Calu3 (cell line): Measurements from ENCODE around the gene SMTNL2. TPM values are rescaled to one million over a fixed set of nuclear protein-coding genes. Genes with fewer than 3 reads are reported as not detected.
"Not testable (repeated sequence)": the region's sequence is repeated elsewhere in the genome, so short reads cannot be mapped to it uniquely, and the experiment has no call there.

Experiments
- BruUV-seq: library from RNA; stranded (reverse); fragments of 400-500 nt; replicated peaks from 2 replicates; lab custom pipeline; 2021; lab: Mats Ljungman, UMichigan
- CTCF ChIA-PET: fragments of 300-600 bp; sonication (Branson Sonifier 250); formaldehyde crosslinking; loops from one replicate; lab custom pipeline; 2022; ENCODE audit warnings: antibody characterized with exemption; lab: Charles Lee
- DNase-seq: peaks from one replicate; pipeline ENCODE4 v3.0.0; 2022
- H3K27ac Mint-ChIP-seq: one replicate; pipeline ENCODE4 v1.8.0; 2022; ENCODE audit warnings: mixed read lengths; ENCODE audit not compliant: unreplicated experiment
- H3K27me3 Mint-ChIP-seq: one replicate; pipeline ENCODE4 v1.8.0; 2022; ENCODE audit warnings: mixed read lengths; ENCODE audit not compliant: unreplicated experiment
- H3K36me3 Mint-ChIP-seq: one replicate; pipeline ENCODE4 v1.8.0; 2022; ENCODE audit warnings: mild to moderate bottlenecking, moderate library complexity, mixed read lengths; ENCODE audit not compliant: insufficient read depth, unreplicated experiment
- H3K4me1 Mint-ChIP-seq: one replicate; pipeline ENCODE4 v1.8.0; 2022; ENCODE audit warnings: mild to moderate bottlenecking, low read depth, mixed read lengths; ENCODE audit not compliant: unreplicated experiment
- H3K4me3 Mint-ChIP-seq: one replicate; pipeline ENCODE4 v1.8.0; 2022; ENCODE audit warnings: mild to moderate bottlenecking, low read depth, moderate library complexity, mixed read lengths; ENCODE audit not compliant: unreplicated experiment
- H3K9me3 Mint-ChIP-seq: one replicate; pipeline ENCODE4 v1.8.0; 2022; ENCODE audit warnings: low read depth, mixed read lengths; ENCODE audit not compliant: unreplicated experiment
- intact Hi-C: fragments of 100-400 bp; cut with micrococcal nuclease; formaldehyde crosslinking; loops from one replicate; pipeline ENCODE4 v1.10.0; 2022; ENCODE audit not compliant: unreplicated experiment
- total RNA-seq: library from RNA; stranded (reverse); gene quantifications from 2 replicates; pipeline ENCODE4 v1.2.3, GENCODE V29; 2022
- TF ChIP-seq, protein P1 (sequence below): fragments of 200-600 bp; IDR thresholded peaks from one replicate; pipeline ENCODE4 v1.8.0; 2022; ENCODE audit warnings: antibody characterized with exemption; ENCODE audit not compliant: unreplicated experiment

The SMTNL2 gene
- total RNA-seq, 1 experiment from 2014 or later, result not detected

DNA sequence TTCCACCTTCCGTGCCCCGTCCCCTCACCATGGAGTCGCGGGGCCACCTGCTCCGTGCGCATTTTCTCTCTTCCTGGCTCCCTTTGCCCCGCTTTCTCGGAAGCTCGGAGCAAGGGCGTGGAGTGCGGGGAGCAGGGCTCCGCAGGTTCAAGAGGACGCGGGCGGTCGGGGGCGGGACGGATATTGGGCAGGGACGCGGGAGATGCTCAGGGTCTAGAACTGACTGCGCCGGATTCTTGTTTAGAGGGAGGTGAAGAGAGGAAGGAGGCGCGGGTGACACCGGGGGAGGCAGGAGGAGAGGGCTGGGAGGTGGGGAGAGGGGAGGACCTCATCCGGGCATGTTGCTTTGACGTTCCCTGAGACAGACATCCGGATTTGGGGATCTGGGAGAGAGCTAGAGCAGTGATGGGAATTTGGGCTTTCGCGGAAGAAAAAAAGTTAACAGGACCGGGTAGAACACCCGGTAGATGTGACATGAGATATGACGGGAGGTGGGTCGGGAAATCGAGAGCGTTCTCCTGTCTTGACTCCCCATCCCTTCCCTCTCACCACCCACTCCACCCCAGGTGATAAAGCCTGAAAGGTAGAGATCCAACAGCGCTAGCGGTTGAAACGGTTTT is 56.4 kb downstream of the SMTNL2 start:
- DNase-seq, H3K4me3 Mint-ChIP-seq, H3K36me3 Mint-ChIP-seq, H3K9me3 Mint-ChIP-seq, H3K27ac Mint-ChIP-seq, BruUV-seq, CTCF ChIA-PET, intact Hi-C loops: not testable (repeated sequence)
- H3K4me1 Mint-ChIP-seq, result peaks cover 13% of the 10 kb centered on the region
- H3K27me3 Mint-ChIP-seq, result peaks cover 98% of the 10 kb centered on the region

DNA sequence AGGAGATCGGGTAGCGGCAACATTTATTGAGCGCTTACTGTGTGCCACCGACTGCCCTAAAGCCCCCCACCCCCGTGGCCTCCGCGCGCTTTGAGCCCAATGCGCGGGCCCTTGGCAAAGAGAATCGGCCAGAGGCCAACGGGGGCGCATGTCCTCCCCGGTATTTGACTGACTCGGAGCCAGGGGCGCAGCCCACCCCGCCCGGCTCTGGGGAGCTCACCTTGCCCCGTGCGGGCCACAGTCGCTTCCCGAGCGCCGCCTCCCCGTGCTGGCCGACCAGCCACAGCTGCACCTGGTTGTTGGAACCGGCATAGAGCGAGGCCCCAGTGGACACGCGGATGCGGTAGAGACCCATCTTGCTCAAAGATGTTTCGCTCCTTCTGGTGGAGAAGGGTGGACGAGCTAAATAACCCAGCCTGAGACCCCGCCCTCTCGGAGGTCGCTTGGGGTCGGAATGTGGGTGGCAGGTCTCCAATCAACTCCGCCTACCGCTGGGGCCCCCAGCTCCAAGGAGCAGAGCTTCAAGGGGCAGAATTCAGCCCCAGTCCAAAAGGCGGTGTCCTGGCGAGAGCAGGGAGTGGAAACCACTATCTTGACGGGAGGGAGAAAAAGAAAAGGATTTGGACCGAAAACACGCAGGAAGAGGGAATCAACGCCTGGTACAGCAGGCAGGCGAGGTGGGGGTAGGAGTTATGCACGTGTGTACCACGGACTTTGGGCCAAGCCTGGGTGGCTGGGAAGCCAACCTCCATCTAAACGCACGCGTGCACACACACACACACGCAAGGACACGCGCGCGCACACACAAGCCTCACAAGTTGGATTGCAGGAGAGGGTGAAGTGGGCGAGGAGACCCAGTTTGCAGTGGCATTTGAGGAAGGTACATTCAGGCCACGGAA is 57.2 kb downstream of the SMTNL2 start, which contains the start of gene ALOX15:
ALOX15 (minus strand) TSS at position 382 of the 899 bp plus-strand sequence; CDS start at position 355, 27 bp downstream.
- no peak within 1 kb of the TSS for H3K4me3 Mint-ChIP-seq

DNA sequence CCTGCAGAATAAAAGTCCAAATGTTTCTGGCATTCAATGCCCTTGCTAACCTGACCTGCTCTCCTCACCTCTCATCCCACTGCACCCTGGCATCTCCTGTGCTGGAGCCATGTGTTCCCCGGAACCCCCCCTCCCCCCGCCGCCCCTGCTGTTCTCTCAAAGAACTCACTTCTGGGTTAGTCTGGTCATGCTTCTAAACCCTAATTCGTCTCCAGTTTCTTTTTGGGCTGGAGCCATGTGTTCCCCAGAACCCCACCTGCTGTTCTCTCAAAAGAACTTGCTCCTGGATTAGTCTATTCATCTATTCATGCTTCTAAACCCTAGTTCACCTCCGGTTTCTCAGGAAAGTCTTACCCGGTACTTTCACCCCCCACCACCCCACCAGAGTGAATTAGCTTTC is 58.0 kb downstream of the SMTNL2 start:
- Mint-ChIP-seq H3K36me3 (no peaks in the 10 kb centered on the region), H3K4me1 (peaks cover 13% of the 10 kb centered on the region), H3K27ac (no peak overlapping the region), H3K9me3 (no peaks in the 10 kb centered on the region), H3K4me3 (no peak overlapping the region), H3K27me3 (peaks cover 85% of the 10 kb centered on the region)
- TF ChIP-seq, protein P1, sequence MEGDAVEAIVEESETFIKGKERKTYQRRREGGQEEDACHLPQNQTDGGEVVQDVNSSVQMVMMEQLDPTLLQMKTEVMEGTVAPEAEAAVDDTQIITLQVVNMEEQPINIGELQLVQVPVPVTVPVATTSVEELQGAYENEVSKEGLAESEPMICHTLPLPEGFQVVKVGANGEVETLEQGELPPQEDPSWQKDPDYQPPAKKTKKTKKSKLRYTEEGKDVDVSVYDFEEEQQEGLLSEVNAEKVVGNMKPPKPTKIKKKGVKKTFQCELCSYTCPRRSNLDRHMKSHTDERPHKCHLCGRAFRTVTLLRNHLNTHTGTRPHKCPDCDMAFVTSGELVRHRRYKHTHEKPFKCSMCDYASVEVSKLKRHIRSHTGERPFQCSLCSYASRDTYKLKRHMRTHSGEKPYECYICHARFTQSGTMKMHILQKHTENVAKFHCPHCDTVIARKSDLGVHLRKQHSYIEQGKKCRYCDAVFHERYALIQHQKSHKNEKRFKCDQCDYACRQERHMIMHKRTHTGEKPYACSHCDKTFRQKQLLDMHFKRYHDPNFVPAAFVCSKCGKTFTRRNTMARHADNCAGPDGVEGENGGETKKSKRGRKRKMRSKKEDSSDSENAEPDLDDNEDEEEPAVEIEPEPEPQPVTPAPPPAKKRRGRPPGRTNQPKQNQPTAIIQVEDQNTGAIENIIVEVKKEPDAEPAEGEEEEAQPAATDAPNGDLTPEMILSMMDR, result no peak
- intact Hi-C loops, result no loop called here
- BruUV-seq, result no TSS peak
- CTCF ChIA-PET, result no interaction called here
- no peak for DNase-seq

More for the DNA sequence above, 57.2 kb downstream of the SMTNL2 start, which contains the start of gene ALOX15:
- CTCF ChIA-PET, result no interaction called here
- Mint-ChIP-seq H3K27ac (no peak within 1 kb of the TSS), H3K9me3 (no peaks in the 10 kb centered on the region), H3K27me3 (peaks cover 93% of the 10 kb centered on the region), H3K4me1 (peaks cover 13% of the 10 kb centered on the region), H3K36me3 (no peaks in the 10 kb centered on the region)
- intact Hi-C loops, result no loop called here
- DNase-seq, result no peak
- TF ChIP-seq, protein P1, result no peak
- no TSS peak for BruUV-seq

DNA sequence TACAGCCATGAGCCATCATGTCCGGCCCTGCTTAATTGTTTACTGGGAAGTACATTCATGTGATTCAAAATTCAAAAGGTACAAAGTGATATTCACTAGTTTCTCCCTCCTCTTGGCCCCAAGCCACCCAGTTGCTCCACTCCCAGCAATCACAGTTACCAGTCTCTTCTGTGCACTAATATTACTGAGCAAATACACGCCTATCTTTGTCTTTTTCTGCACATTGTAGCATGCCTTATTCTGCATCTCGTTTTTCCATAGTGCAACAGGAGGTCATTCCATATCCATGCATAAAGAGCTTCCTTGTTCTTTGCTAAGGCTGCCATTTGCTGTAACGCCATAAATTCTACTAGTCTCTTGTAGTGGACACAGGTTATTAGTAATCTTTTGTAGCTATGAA is 59.3 kb downstream of the SMTNL2 start:
- CTCF ChIA-PET, result interaction anchor here (0.6 kb wide), 1 partner anchor 244 kb away, joined by 3 read pairs; no protein-coding TSS in a partner anchor
- no peak for DNase-seq
- Mint-ChIP-seq H3K27me3 (peaks cover 71% of the 10 kb centered on the region), H3K4me3 (no peak overlapping the region), H3K36me3 (no peaks in the 10 kb centered on the region), H3K9me3 (no peaks in the 10 kb centered on the region), H3K4me1 (peaks cover 9% of the 10 kb centered on the region), H3K27ac (no peak overlapping the region)
- TF ChIP-seq, protein P1, result no peak
- no TSS peak for BruUV-seq
- intact Hi-C loops, result no loop called here
